HG03521 (cell line): ENCODE data around the gene XXYLT1.
"Not testable (repeated sequence)": the region's sequence is repeated elsewhere in the genome, so short reads cannot be mapped to it uniquely, and the experiment has no call there.

Experiments
- ATAC-seq: cut with Tn5 transposase; IDR thresholded peaks from one replicate; pipeline ENCODE4 v1.9.1; 2021; ENCODE audit warnings: mild to moderate bottlenecking, moderate library complexity; ENCODE audit not compliant: unreplicated experiment

The XXYLT1 gene

GRCh38 chr3:195102609-195103467, 168.1 kb downstream of the XXYLT1 start:
- no peak for ATAC-seq

- ATAC-seq = no peak
Measured at GRCh38 chr3:195101927-195102608, 168.9 kb downstream of the XXYLT1 start.

DNA sequence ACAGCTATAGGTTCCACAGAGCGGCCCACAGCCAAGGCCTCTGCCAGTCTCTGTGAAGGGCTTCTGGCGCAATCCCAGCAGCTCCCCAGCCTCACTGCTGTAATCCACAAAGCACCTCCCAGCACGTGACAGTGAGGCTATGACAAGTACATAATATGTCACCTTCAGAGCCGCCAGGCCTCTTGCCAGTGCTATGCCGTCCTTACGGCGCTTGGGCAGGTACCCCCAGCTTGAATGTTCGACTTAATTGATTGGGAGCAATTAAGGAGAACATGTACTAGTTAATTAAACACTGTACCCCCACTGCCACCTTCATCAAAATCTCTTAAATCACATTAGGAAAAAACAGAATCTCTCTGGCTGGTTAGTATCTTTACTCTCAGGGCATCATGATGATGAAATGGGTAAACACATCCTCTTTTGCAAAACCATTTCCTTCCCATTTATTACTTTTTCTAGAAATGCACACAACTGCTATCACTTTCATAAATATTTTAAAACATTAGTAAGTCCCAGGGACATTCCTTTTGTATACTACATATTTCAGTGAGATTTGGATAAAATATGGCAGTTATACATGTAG, 169.9 kb downstream of the XXYLT1 start:
- ATAC-seq = no peak

GRCh38 chr3:195099951-195100785, 170.8 kb downstream of the XXYLT1 start:
- no peak for ATAC-seq

DNA sequence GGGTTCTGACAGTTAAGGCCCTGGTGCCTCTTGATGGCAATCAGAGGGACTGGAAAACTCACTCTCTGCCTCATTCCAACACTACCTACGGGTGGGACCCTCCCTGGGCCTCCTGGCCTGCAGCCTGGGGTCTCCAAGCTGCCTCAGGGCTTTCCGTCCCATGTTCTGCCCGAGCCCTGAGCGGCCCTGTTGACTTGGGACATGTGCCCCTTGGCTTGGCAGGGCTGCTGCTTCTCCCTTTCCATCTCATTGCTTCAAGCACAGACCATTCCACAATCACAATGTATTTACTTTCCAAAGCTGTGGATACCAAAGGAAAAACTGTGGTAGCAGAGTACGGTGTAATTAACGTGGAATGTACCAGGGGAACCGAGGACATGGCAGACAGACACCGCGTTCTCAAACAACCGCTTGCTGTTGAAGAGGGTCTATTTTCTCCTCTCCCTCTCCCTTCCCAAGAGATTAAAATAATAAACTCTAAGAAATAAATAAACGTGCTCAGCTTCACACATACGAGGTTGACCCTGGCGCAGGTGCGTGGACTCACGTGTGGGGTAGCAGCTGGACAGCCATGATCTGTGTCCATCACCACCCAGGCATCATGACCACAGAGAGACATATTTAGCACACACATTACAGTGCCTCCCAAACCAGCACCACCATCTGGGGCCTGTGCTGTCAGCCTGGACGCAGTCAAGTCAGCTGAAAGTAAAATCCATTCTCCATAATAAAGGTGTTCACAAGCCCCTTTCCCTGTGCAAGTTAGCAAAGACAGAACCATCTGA, 172.0 kb downstream of the XXYLT1 start:
- ATAC-seq = no peak

DNA sequence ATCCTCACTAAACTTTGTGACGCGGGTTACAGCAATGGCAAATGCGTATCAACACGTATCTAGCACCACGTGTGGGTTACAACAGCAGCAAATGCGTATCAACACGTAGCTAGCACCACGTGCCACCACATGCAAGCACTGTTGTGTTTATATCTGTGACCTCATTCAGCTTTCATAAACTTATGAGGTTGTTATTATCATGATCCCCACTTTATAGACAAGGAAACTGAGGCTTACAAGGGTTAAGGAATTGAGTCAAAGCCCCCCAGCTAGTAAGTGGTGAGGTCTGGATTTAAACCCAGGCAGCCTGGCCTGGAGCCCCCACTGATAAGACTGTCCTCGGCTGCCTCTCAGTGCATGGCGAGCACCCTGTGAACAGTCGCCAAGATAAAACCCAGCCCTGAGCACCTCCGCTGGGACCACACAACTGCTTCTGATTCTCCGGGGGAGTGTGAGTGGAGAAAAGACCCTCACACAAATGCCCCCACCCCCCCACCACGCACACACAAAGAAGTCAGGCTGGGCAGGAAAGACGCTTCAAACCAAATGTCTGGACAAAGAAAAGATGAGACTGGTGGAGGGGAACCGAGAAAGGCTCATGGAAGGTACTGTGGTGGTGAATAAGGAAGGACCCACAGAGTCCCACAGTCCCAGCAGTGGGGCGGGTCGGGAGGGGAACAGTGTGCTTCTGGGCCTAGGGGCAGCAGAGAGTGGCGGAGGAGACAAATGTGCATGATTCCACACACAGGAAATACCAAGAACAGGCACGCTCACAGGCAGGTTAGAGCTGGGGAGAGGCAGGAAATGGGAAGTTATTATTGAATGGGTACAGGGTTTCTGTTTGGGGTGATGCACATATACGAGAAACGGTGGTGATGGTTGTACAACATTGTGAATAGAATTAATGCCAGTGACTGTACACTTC, 173.4 kb downstream of the XXYLT1 start:
- no peak for ATAC-seq

- no peak for ATAC-seq
Measured at GRCh38 chr3:195096484-195097330, 174.3 kb downstream of the XXYLT1 start.

DNA sequence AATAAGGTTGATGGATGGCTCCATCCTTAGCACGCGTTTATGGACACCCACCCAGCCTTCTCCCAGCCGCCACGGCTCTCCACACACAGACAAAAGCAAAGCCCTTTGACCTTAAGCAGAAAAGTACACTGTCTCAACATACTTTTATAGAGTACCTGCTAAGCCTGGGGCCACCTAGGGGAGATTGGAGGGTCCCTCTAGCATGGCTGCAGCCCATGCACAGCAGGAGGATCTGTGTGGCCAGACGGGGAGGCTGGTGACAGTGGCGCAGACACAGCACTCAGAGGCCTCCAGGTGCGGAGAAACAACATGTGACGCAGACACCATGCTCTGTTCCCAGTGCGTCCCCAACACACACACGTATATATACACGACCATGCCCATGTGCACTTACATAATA, 174.9 kb downstream of the XXYLT1 start:
- no peak for ATAC-seq

- no peak for ATAC-seq
Measured at GRCh38 chr3:195095704-195096036, 175.3 kb downstream of the XXYLT1 start.

GRCh38 chr3:195095035-195095703, 175.8 kb downstream of the XXYLT1 start:
- peak; percentile 51 for ATAC-seq

DNA sequence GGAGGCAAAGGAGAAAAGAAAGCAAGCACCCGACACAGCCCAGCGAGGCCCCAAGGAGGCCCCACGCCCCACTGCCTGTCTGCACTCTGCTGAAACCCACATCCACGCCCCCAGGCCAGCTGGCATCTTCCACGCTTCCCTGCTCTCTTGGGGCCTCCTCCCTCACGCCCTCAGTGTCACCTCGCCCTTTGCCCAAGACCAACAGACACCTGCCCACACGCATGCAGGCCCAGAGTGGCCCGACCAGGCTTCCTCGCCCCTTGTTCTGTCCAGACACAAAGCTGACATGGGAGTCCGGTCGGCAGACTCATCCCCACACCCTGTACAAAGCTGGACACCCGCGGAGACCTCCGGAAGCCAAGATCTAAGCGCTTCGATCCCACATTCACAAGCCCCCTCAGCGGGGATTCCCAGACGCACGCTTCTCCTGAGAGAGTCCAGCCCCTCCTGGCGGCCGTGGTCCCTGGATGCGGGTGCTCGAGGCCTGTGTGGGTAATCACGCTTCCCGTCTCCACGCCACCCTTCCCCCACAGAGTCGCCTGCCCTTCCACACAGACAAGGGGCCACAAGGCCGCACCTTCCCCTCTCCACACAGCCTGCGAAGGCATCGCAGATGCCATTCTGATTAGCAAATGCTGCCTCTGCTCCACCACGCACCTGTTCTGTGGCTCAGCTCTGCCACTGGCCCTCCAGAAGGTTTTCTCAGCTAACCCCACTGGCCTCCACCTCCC, 176.6 kb downstream of the XXYLT1 start:
- peak; percentile 58 for ATAC-seq

DNA sequence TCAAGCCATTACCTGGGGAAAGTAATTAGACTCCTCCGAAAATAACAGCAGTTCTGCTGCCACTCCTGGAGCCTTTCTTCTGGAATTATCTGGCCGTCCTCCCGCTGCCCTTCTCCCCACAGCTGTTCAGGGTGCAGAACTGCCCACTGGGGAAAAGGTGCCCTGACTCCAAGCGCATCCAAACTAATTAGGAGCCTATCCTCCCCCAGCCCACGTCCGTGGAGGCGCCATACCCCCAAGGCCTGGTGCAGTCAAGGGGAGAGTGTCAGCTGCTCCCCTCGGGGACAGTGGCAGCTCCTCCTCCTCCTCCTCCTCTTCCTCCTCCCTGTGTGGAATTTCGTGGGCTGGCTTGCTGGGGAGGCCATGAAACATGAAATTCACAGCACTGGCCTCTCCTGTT, 177.2 kb downstream of the XXYLT1 start:
- peak; percentile 17 for ATAC-seq

DNA sequence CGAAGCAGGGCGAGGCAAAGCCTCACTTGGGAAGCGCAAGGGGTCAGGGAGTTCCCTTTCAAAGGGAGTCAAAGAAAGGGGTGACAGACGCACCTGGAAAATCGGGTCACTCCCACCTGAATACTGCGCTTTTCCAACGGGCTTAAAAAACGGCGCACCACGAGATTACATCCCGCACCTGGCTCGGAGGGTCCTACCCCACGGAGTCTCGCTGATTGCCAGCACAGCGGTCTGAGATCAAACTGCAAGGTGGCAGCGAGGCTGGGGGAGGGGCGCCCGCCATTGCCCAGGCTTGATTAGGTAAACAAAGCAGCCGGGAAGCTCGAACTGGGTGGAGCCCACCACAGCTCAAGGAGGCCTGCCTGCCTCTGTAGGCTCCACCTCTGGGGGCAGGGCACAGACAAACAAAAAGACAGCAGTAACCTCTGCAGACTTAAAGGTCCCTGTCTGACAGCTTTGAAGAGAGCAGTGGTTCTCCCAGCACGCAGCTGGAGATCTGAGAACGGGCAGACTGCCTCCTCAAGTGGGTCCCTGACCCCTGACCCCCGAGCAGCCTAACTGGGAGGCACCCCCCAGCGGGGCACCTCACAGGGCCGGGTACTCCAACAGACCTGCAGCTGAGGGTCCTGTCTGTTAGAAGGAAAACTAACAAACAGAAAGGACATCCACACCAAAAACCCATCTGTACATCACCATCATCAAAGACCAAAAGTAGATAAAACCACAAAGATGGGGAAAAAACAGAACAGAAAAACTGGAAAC, 182.9 kb downstream of the XXYLT1 start:
- ATAC-seq = not testable (repeated sequence)

DNA sequence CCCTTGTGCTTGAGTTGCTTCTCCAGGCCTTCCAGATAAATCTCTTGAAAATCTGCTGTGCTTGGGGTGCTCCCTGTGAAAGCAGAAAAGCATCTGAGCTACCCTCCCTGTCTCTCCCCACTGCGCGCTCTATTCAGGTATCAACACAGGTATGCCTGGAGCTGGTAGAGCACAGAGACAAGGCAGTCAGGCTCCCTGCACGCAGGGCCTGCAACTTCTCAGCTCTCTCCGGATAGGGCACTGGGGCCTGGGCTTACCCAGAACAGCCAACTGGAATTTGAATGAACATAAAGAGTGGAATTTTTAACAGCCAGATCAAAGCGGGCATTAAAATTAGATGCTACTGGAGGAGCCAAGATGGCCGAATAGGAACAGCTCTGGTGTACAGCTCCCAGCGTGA, 183.6 kb downstream of the XXYLT1 start:
- no peak for ATAC-seq

GRCh38 chr3:195086885-195087284, 184.1 kb downstream of the XXYLT1 start:
- no peak for ATAC-seq

GRCh38 chr3:195086341-195086740, 184.6 kb downstream of the XXYLT1 start:
- no peak for ATAC-seq
